COLO829 (cell line): ENCODE measurements around the gene DGKA.

ENCODE experiments used
- DNase-seq: peaks from one replicate; pipeline ENCODE4 v3.0.0; 2012; ENCODE audit warnings: low spot score

Gene DGKA

GRCh38 chr12:55931780-55932550, 1.0 kb downstream of the DGKA start:
- DNase-seq: no peak

GRCh38 chr12:55932551-55932910, 1.6 kb downstream of the DGKA start:
- DNase-seq: no peak

- DNase-seq: no peak
Observed at GRCh38 chr12:55933169-55933798, 2.3 kb downstream of the DGKA start.

- no peak for DNase-seq
Observed at GRCh38 chr12:55933799-55934742, 3.1 kb downstream of the DGKA start.

- DNase-seq: no peak
Observed at GRCh38 chr12:55934773-55935172, 3.8 kb downstream of the DGKA start.

GRCh38 chr12:55935738-55936151, 4.8 kb downstream of the DGKA start:
- DNase-seq: no peak

- DNase-seq: no peak
Observed at GRCh38 chr12:55937981-55938380, 7.0 kb downstream of the DGKA start.

GRCh38 chr12:55938826-55939501, 8.0 kb downstream of the DGKA start:
- DNase-seq: no peak

GRCh38 chr12:55940065-55940732, 9.2 kb downstream of the DGKA start:
- peak; percentile 73 for DNase-seq

- DNase-seq: no peak
Observed at GRCh38 chr12:55942055-55942454, 11.1 kb downstream of the DGKA start.

- no peak for DNase-seq
Observed at GRCh38 chr12:55942577-55943136, 11.7 kb downstream of the DGKA start.

- DNase-seq: no peak
Observed at GRCh38 chr12:55946553-55946952, 15.6 kb downstream of the DGKA start.

GRCh38 chr12:55955344-55955743, 24.4 kb downstream of the DGKA start:
- no peak for DNase-seq

- no peak for DNase-seq
Observed at GRCh38 chr12:55955800-55956508, 25.0 kb downstream of the DGKA start.

GRCh38 chr12:55957106-55957859, 26.3 kb downstream of the DGKA start:
- no peak for DNase-seq

- DNase-seq: no peak
Observed at GRCh38 chr12:55963760-55964159, 32.8 kb downstream of the DGKA start.

GRCh38 chr12:55965240-55965639, 34.3 kb downstream of the DGKA start:
- no peak for DNase-seq

- DNase-seq: no peak
Observed at GRCh38 chr12:55965941-55966407, 35.0 kb downstream of the DGKA start, which contains the start of gene PMEL. Gene PMEL (minus strand): TSS chr12:55966042. CDS start chr12:55966011, 31 bp downstream.
